Mesendoderm (in vitro differentiated cells): ENCODE measurements around the gene SPATA33.
"Not testable (repeated sequence)": the region's sequence is repeated elsewhere in the genome, so short reads cannot be mapped to it uniquely, and the experiment has no call there.

ENCODE experiments used
- DNase-seq: peaks from one replicate; pipeline ENCODE4 v3.0.0; 2013
- H2AK5ac ChIP-seq: 2 replicates; pipeline ENCODE4 v1.6.1; 2013; ENCODE audit warnings: low read length, inconsistent platforms
- H2BK120ac ChIP-seq: 2 replicates; pipeline ENCODE4 v1.6.1; 2013; ENCODE audit warnings: low read depth, mild to moderate bottlenecking, low read length, moderate library complexity, mixed read lengths
- H2BK15ac ChIP-seq: replicated peaks from 2 replicates; pipeline ENCODE4 v1.6.1; 2013; ENCODE audit warnings: low read depth, mild to moderate bottlenecking, moderate library complexity
- H2BK5ac ChIP-seq: 2 replicates; pipeline ENCODE4 v1.6.1; 2013; ENCODE audit warnings: low read length, inconsistent platforms
- H3K18ac ChIP-seq: 2 replicates; pipeline ENCODE4 v1.6.1; 2013; ENCODE audit warnings: mild to moderate bottlenecking, low read length, mixed read lengths
- H3K23ac ChIP-seq: one replicate; pipeline ENCODE4 v1.6.1; 2013; ENCODE audit warnings: low read length
- H3K27ac ChIP-seq: 2 replicates; pipeline ENCODE4 v1.5.1; 2013; ENCODE audit warnings: low read depth, mild to moderate bottlenecking, inconsistent platforms, low read length, moderate library complexity
- H3K27me3 ChIP-seq: 2 replicates; pipeline ENCODE4 v1.6.1; 2013; ENCODE audit warnings: low read length, control low read depth, mild to moderate bottlenecking, inconsistent platforms; ENCODE audit not compliant: insufficient read depth, poor library complexity
- H3K36me3 ChIP-seq: 2 replicates; pipeline ENCODE4 v1.6.1; 2013; ENCODE audit warnings: low read length, inconsistent platforms; ENCODE audit not compliant: control insufficient read depth, insufficient read depth
- H3K4ac ChIP-seq: one replicate; pipeline ENCODE4 v1.6.1; 2013; ENCODE audit warnings: low read depth, mild to moderate bottlenecking, low read length, moderate library complexity
- H3K4me1 ChIP-seq: 2 replicates; pipeline ENCODE4 v1.6.1; 2013; ENCODE audit warnings: low read depth, low read length, inconsistent platforms; ENCODE audit not compliant: control insufficient read depth
- H3K4me2 ChIP-seq: 2 replicates; pipeline ENCODE4 v1.6.1; 2013; ENCODE audit warnings: low read length
- H3K4me3 ChIP-seq: 2 replicates; pipeline ENCODE4 v1.5.1; 2013; ENCODE audit warnings: mild to moderate bottlenecking, low read length
- H3K56ac ChIP-seq: one replicate; pipeline ENCODE4 v1.6.1; 2013; ENCODE audit warnings: low read length
- H3K79me1 ChIP-seq: 2 replicates; pipeline ENCODE4 v1.6.1; 2013; ENCODE audit warnings: low read length, inconsistent platforms
- H3K79me2 ChIP-seq: 2 replicates; pipeline ENCODE4 v1.6.1; 2013; ENCODE audit warnings: mild to moderate bottlenecking, low read length; ENCODE audit not compliant: control insufficient read depth, insufficient read depth
- H3K9ac ChIP-seq: 2 replicates; pipeline ENCODE4 v1.6.1; 2013; ENCODE audit warnings: low read length, inconsistent platforms
- H4K5ac ChIP-seq: one replicate; pipeline ENCODE4 v1.6.1; 2013; ENCODE audit warnings: low read length
- H4K8ac ChIP-seq: one replicate; pipeline ENCODE4 v1.6.1; 2013; ENCODE audit warnings: low read depth, mild to moderate bottlenecking, control low read depth, low read length, moderate library complexity
- WGBS: extraction: QIAGEN DNeasy Blood & Tissue Kit; methylation state at CpG from one replicate; pipeline ENCODE4 v1.1.7; 2013; ENCODE audit warnings: low lambda C conversion rate, missing lambda C conversion rate; ENCODE audit not compliant: insufficient coverage; ENCODE audit errors: extremely low coverage; 5-methylcytosine and 5-hydroxymethylcytosine counted together

The SPATA33 gene

GRCh38 chr16:89664238-89664637, 6.6 kb downstream of the SPATA33 start:
- H3K27me3 ChIP-seq, H3K18ac ChIP-seq, H3K79me1 ChIP-seq, H3K4ac ChIP-seq, H4K5ac ChIP-seq, H2BK15ac ChIP-seq, H3K4me2 ChIP-seq, H2AK5ac ChIP-seq, H4K8ac ChIP-seq, H3K56ac ChIP-seq, H2BK120ac ChIP-seq, H2BK5ac ChIP-seq, DNase-seq, H3K23ac ChIP-seq, H3K36me3 ChIP-seq, H3K79me2 ChIP-seq, H3K9ac ChIP-seq, H3K27ac ChIP-seq, H3K4me1 ChIP-seq, H3K4me3 ChIP-seq: not testable (repeated sequence)
- WGBS: no CpG with 5 or more reads among the region's 11 CpGs

GRCh38 chr16:89667000-89667399, 9.4 kb downstream of the SPATA33 start:
- not testable (repeated sequence) for H3K27me3 ChIP-seq, H3K79me1 ChIP-seq, H3K4ac ChIP-seq, H3K4me3 ChIP-seq, H3K56ac ChIP-seq, H4K5ac ChIP-seq, H2BK120ac ChIP-seq, H3K4me2 ChIP-seq, H2AK5ac ChIP-seq, H3K9ac ChIP-seq, H3K36me3 ChIP-seq, H3K27ac ChIP-seq, H2BK15ac ChIP-seq, H3K23ac ChIP-seq, H3K18ac ChIP-seq, H3K79me2 ChIP-seq, H3K4me1 ChIP-seq, H4K8ac ChIP-seq, H2BK5ac ChIP-seq
- DNase-seq: peak; percentile 61
- WGBS: no CpG with 5 or more reads among the region's 7 CpGs

GRCh38 chr16:89667633-89668032, 10.0 kb downstream of the SPATA33 start:
- H3K4me2 ChIP-seq: no peak overlapping the region
- no peak overlapping the region for H3K27ac ChIP-seq
- no peaks in the 10 kb centered on the region for H3K4me1 ChIP-seq
- no peak overlapping the region for H2BK5ac ChIP-seq
- peaks cover 3% of the 10 kb centered on the region for H3K36me3 ChIP-seq
- no peak overlapping the region for H3K23ac ChIP-seq
- no peak overlapping the region for H3K4ac ChIP-seq
- H3K79me1 ChIP-seq: no peaks in the 10 kb centered on the region
- no peak overlapping the region for H2BK120ac ChIP-seq
- no CpG with 5 or more reads among the region's 9 CpGs for WGBS
- no peak overlapping the region for H3K18ac ChIP-seq
- no peak overlapping the region for H3K9ac ChIP-seq
- no peak overlapping the region for H4K5ac ChIP-seq
- H4K8ac ChIP-seq: no peak overlapping the region
- H3K4me3 ChIP-seq: no peak overlapping the region
- no peak overlapping the region for H3K56ac ChIP-seq
- no peaks in the 10 kb centered on the region for H3K79me2 ChIP-seq
- H2BK15ac ChIP-seq: no peak overlapping the region
- H3K27me3 ChIP-seq: no peaks in the 10 kb centered on the region
- no peak overlapping the region for H2AK5ac ChIP-seq
- no peak for DNase-seq

- WGBS: no CpG with 5 or more reads among the region's 5 CpGs
- Histone ChIP-seq H3K79me1 (no peaks in the 10 kb centered on the region), H3K79me2 (no peaks in the 10 kb centered on the region), H3K27me3 (no peaks in the 10 kb centered on the region), H3K9ac (no peak overlapping the region), H4K5ac (no peak overlapping the region), H2AK5ac (no peak overlapping the region), H4K8ac (no peak overlapping the region), H2BK15ac (no peak overlapping the region), H2BK5ac (no peak overlapping the region), H3K4ac (no peak overlapping the region), H3K4me2 (no peak overlapping the region), H3K36me3 (peaks cover 3% of the 10 kb centered on the region), H3K18ac (no peak overlapping the region), H3K23ac (no peak overlapping the region), H2BK120ac (no peak overlapping the region), H3K56ac (no peak overlapping the region), H3K4me3 (no peak overlapping the region), H3K4me1 (no peaks in the 10 kb centered on the region), H3K27ac (no peak overlapping the region)
- no peak for DNase-seq
Measured at GRCh38 chr16:89668790-89669158, 11.1 kb downstream of the SPATA33 start.

- H3K4me1 ChIP-seq: no peaks in the 10 kb centered on the region
- H4K5ac ChIP-seq: no peak overlapping the region
- no peak overlapping the region for H3K23ac ChIP-seq
- no peak overlapping the region for H2AK5ac ChIP-seq
- H3K18ac ChIP-seq: no peak overlapping the region
- no peak overlapping the region for H3K4ac ChIP-seq
- no peak overlapping the region for H2BK120ac ChIP-seq
- H3K79me1 ChIP-seq: no peaks in the 10 kb centered on the region
- no CpG with 5 or more reads among the region's 13 CpGs for WGBS
- H3K27ac ChIP-seq: no peak overlapping the region
- H3K4me3 ChIP-seq: no peak overlapping the region
- no peaks in the 10 kb centered on the region for H3K27me3 ChIP-seq
- H3K4me2 ChIP-seq: no peak overlapping the region
- no peak overlapping the region for H2BK5ac ChIP-seq
- H3K36me3 ChIP-seq: peaks cover 1% of the 10 kb centered on the region
- no peak overlapping the region for H4K8ac ChIP-seq
- DNase-seq: no peak
- no peaks in the 10 kb centered on the region for H3K79me2 ChIP-seq
- H2BK15ac ChIP-seq: no peak overlapping the region
- H3K56ac ChIP-seq: no peak overlapping the region
- no peak overlapping the region for H3K9ac ChIP-seq
Measured at GRCh38 chr16:89669755-89670154, 12.1 kb downstream of the SPATA33 start.

GRCh38 chr16:89670496-89671431, 13.1 kb downstream of the SPATA33 start:
- Histone ChIP-seq H3K79me2 (no peaks in the 10 kb centered on the region), H3K27me3 (no peaks in the 10 kb centered on the region), H2BK15ac (no peak overlapping the region), H3K79me1 (no peaks in the 10 kb centered on the region), H3K23ac (no peak overlapping the region), H3K4me1 (no peaks in the 10 kb centered on the region), H2BK5ac (no peak overlapping the region), H3K18ac (no peak overlapping the region), H3K4me2 (no peak overlapping the region), H4K8ac (no peak overlapping the region), H3K4ac (no peak overlapping the region), H4K5ac (no peak overlapping the region), H3K9ac (no peak overlapping the region), H3K4me3 (no peak overlapping the region), H3K27ac (no peak overlapping the region), H2BK120ac (no peak overlapping the region), H3K36me3 (peaks cover 1% of the 10 kb centered on the region), H3K56ac (no peak overlapping the region), H2AK5ac (no peak overlapping the region)
- no CpG with 5 or more reads among the region's 10 CpGs for WGBS
- no peak for DNase-seq
